Activated CD4-positive, CD25-positive, alpha-beta regulatory T cell treated with anti-CD3 and anti-CD28 coated beads, Interleukin-2, amount 50 U/mL, for 16 hours (primary cell): ENCODE data around the gene CCDC171.
"Not testable (repeated sequence)": the region's sequence is repeated elsewhere in the genome, so short reads cannot be mapped to it uniquely, and the experiment has no call there.

Experiments
- DNase-seq: peaks from one replicate; pipeline ENCODE4 v3.0.0-alpha.2; 2020; ENCODE audit warnings: low read depth, low spot score

CCDC171 gene

DNA sequence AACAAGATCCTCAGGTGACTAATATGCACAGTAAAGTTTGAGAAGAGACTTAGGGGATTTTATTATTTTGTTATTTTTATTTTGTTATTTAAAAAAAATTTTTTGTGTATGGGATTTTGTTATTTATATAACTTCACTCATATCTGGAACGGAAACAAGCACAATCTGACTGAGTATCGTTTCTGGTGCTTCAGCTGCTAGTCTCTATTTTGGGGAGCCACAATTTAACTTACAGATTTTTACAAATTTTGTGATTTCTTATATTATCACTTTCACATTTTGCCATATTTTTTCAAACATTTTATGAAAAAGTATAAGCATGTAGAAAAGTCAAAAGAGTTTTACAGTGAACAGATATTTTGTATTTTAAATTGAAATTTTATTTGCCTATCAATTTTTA, 208.7 kb downstream of the CCDC171 start:
- no peak for DNase-seq

DNA sequence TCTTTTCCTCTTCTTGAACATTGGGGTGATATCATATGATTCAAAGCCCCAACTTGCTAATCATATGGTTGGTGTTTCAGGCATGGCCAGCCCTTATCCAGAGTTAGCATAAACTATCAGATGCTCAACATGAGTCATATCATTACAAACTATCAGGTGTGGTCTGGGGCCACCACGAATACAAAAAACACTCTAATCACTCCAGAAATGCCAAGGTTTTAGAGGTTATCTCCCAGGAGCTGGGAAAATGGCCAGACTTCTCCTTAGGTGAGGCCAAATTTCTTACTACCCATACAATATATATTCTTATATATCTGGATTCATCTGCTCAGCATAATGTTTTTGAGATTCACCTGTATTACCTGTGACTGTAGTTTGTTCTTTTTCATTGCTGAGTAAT, 210.5 kb downstream of the CCDC171 start:
- no peak for DNase-seq

DNA sequence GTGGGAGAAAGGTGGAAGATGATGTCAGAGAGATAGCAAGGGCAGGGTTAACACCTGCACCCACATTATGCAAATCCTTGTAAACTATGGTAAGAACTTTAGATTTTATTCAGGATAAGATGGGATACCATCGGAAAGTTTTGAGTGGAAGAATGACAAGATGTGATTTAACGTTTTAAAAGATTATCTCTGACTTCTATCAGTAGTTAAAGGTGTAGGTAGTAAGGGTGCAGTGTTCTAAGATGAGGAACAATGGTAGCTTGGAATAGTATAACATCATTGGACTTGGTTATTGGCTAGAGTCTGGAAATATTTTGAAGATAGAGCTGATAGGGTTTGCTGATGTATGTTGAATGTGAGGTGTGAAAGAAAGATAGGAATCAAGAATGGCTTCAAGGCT, 211.3 kb downstream of the CCDC171 start:
- no peak for DNase-seq

DNA sequence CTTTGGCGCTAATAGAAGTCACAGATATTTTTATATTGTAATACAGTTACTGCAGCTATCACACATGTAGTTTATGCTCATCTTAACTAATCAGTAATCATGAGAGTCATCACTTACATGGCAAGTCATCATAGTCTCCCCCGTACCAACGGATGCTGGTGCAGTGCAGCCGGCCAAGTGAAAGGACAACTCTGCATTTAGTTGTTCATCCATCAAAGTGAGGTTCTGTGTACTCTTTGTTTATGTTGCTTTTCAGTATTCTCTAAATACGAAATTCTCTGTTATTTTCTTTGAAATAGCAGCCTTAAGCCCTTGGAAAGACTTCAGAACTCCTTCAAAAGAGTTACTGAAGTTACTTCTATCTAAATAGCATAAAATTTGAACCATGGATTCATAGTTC, 216.7 kb downstream of the CCDC171 start:
- DNase-seq, result no peak

DNA sequence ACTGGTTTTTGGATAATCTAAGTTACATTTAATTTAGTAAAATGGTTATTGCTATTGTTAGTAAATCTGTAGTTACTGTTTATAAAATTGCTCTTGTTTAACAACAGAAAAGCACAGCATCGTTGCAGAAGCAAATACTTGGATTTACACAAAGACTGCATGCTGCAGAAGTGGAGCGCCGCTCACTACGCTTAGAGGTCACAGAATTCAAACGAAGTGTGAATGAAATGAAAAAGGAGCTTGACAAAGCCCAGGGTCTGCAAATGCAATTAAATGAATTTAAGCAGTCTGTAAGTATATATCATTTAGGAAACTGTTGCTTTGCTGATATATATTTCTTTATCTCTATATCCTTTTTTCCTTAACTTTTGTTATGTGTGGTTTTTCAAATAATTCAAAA, 226.0 kb downstream of the CCDC171 start:
- no peak for DNase-seq

DNA sequence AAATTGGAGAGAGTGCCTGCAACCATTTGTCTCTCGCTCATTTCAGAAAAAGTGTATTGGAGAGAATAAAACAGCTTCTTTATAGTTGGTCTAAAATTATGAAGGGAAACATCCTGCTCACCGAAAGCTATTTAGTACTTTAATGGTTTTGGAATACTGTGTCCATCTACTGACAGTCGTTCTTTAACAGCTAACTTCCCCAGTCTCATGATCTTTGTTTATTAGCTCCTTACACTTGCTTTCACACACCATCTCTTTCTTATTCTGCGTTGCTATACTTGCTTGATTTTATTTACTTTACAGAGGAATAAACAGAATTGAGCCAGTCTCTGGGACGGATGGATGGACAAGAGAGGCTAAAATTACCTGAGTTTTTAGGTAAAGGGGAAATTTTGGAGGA, 229.3 kb downstream of the CCDC171 start:
- DNase-seq, result no peak

DNA sequence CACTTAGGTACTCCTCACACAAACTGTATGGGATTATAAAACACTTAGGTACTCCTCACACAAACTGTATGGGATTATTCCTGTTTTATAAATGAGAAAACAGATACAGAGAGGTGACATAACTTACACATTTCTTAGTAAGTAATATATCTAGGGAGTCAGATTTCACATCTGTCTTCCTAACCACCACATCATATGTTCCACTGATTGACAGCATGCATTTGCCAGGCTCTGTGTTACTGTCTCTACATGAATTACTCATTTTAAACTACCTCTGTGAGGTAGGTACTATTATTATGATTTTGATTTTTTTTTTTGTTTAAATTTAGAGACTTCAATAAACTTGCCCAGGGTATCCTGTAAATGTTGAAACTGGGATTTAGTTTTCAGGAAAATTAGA, 232.7 kb downstream of the CCDC171 start:
- DNase-seq, result no peak

DNA sequence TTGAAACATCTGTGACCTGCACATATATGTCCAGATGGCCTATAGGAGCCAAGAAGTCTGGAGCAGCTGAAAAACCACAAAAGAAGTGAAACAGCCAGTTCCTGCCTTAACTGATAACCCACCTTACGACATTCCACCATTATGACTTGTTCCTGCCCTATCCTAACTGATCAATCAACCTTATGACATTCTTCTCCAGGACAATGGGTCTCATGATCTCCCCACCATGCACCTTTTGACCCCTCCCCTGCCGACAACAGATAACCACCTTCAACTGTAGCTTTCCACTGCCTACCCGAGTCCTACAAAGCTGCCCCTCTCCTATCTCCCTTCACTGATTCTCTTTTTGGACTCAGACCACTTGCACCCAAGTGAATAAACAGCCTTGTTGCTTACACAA, 233.8 kb downstream of the CCDC171 start:
- no peak for DNase-seq

DNA sequence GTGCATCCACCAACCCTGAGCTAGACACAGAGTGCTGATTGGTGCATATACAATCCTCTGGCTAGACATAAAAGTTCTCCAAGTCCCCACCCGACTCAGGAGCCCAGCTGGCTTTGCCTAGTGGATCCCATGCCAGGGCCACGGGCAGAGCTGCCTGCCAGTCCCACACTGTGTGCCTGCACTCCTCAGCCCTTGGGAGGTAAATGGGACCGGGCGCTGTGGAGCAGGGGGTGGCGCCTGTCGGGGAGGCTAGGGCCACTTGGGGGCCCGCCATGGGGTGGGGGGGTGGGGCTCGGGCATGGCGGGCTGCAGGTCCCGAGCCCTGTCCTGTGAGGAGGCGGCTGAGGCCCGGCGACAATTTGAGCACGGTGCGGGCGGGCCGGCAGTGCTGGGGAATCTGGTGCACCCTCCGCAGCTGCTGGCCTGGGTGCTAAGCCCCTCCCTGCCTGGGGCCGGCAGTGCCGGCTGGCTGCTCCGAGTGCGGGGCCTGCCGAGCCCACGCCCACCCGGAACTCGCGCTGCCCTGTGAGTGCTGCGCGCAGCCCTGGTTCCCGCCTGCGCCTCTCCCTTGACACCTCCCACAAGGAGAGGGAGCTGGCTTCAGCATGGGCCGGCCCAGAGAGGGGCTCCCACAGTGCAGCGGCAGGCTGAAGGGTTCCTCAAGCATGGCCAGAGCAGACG, 257.5 kb downstream of the CCDC171 start:
- DNase-seq, result not testable (repeated sequence)

DNA sequence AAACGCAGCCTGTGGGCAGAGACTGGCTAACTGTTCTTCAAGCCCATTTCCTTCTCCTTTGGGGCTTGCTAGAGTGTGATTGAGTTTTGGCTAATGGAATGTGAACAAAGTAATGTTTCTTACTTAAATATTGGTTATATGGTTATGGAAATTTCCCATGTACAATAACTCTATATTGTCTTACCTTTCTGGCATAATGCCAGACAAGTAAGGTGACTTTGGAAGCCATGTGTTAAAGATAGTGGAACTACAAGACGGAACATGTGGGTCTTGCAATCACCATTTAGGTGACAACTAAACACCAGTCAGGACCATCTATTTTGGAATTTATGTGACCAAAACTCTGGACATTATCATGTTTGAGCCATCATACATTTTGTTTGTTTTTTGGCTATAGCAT, 260.2 kb downstream of the CCDC171 start:
- no peak for DNase-seq

DNA sequence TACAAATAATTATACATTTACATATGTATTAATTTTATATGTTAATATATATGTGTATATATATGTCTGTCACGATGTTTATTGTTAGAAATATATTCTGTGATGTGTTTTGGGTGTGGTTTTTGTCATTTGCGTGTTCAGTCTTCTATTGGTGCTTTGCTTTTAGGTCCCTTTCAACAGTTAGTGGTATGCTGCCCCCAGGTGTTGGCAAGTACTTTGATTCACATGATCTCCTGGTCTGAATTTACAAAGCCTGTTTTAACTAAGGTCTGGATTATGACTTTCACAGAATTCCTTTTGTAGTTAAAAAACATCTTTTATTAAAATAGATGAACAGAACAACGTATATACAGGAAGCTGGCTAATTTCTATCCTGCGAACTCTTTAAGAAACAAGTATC, 271.5 kb downstream of the CCDC171 start:
- no peak for DNase-seq

DNA sequence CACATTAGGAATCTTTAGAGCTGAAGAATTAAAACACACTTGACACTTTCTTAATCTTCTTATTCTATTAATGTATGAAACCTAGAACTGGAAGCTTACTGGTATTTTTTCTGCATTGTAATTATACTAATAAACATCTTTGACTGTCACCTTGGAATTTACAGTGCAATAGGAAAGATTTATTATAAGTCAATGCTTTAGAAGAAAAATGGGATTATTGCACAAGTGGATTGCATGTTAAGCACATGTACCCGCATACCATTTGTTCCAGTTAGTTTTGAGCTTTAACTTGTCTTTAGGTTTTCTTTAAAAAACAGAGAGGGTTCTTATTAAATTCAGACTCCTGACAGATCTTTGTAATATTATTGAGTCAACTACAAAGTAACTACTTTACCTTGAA, 278.5 kb downstream of the CCDC171 start:
- DNase-seq, result no peak

DNA sequence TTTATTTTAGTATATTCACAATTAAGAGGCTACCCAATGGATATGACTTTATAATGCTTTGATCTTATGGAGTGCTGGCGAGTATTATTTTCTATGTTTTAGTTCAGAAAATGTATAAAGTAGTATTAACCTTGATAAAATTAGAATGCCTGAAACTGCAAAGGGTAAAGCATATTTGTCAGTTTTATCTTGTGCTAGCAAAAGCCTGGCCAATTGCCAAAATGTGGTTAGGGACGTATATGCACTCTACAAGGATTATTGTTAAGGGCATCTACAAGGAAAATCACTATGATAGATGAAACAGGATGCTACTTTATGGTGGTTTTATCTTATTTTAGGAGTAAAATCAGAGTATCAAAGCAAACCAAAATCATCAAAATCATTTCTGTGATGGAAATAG, 281.7 kb downstream of the CCDC171 start:
- DNase-seq, result no peak

DNA sequence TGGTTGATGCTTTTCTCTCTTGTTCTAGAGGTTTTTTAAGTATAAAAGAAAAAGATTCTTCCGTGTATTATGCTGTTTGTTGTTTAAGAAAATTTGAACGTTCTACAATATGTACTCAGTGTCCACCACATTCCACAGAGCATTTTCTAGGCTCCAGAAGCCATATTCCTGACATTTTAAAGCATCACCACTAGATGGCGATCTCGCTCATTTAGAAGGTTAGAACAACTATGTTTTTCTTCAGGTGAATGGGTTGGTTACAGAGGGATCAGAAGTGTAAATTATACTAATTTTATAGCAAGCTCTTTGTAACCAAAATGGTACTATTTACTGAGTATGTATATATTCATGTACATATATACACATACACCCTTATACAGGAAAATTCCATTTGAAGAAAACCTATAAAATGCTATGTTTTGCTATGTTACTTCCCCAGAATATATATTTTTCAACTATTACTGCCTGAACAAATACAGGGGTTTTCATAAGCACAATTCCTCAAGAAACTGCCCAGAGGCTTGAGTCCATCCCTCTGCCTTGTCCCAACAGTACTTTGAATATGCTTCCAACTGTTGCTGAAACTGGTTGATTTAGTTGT, 284.3 kb downstream of the CCDC171 start:
- no peak for DNase-seq

DNA sequence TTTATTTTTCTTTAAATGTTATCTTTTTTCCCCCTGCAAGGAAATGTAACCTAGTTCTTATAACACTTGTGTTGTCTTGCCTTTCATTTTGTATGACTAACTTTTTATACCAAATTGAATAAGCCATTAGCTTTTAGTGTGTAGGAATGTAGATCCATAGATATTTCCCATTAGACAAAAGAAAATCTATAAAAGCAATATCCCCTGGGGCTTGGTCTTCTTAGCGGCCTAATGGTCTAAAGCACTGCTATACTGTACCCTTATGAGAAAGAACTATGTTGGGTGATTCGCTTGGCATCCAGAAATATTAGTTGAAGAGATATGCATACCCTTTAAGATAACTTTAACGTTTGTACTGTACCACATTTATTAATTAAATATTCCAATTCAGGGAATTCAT, 289.2 kb downstream of the CCDC171 start:
- DNase-seq, result no peak

DNA sequence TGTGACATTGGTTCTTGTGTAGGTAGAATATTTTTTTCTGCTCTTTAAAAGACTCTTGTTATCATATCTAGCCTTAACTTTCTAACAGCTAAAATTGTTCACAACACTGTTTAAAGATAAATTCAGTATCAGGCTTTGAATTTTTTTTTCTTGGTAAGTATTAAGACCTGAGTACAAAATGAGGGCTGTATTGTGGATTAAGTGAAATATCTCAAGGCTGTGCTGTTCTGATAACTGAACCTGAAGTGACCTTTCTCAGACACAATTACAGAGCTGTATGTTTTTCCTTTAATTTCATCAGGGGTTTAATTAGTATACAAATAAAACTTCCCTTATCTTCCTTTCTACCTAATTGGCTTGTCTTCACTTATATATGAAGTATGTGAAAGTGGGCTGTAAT, 290.5 kb downstream of the CCDC171 start:
- no peak for DNase-seq

DNA sequence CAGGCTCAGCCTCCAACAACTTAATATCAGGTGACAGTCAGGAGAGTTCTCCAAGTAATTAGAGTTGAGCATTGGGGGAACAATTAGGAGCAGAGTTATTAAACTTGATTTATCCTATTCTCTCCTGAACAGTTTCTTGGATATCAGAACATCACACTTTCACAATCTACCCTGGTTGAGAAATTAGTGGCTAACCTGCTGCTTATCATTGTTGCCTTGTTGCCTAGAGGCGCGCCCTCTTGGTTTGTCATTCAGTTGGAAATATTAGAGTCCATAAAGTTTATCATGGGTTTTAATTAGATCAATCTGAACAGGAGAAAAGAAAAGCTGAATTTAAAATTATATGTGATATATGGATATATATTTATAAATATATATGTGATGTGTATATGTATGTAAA, 291.1 kb downstream of the CCDC171 start:
- DNase-seq, result no peak

DNA sequence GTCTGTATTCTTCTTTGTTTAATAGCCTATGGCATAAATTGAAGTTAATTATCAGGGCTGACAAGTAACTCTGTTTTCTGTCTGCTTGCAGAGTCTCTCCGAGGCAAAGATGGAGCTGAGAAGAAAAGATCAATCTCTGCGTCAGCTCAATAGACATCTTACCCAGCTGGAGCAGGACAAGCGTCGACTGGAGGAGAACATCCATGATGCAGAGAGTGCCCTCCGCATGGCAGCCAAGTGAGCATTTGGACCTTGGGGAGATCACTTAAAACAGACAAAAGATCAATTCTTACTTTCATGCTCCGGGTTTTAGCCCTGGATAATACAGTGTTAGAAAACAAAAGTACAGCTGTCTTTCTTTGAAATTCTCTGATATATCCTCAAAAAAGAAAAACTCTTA, 293.8 kb downstream of the CCDC171 start:
- DNase-seq, result no peak

DNA sequence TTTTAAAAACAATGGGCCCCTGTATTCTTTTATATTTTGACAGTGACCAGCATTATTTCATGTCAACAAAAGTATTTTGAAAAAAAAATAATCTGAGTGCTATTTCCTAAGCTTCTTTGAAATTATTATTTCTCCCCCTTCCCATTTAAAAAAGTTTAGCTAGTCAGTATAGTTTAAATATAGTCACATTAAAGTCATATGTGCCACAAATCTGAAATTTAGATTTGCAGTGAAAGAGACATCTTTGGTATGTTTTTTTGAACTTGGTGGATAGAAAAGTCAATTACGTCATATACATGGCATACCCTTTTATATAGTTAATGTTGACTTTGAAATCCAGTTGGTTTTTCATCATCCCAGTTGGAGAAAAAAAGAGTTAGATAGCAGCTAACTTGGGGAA, 297.0 kb downstream of the CCDC171 start:
- DNase-seq, result no peak

DNA sequence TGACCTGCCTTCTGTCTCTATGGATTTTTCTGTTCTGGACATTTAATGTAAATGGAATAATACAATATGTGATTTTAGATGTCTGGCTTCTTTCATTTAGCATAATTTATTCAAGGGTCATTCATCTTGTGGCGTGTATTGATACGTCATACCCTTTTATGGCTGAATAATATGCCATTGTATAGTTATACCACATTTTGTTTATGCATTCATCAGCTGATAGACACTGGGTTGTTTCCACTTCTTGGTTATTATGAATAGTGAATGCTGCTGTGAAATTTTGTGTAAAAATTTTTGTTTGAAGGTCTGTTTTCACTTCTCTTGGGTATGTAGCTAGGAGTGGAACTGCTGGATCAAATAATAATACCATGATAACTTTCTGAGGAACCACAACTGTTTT, 298.9 kb downstream of the CCDC171 start:
- no peak for DNase-seq

DNA sequence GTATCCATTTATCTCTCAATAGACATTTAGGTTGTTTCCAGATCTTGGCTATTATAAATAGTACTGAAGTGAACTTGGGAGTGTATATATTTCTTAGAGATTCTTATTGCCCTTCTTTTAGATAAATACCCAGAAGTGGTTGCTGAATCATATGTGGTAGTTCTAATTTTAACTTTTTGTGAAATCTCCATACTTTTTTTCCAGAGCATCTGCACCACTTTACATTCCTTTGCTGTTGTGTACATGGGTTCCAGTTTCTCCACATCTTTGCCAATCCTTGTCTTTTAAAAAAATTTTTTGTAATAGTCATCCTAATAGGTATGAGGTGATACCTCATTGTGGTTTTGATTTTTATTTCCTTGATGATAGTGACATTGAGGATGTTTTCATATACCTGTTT, 303.7 kb downstream of the CCDC171 start:
- DNase-seq, result no peak

DNA sequence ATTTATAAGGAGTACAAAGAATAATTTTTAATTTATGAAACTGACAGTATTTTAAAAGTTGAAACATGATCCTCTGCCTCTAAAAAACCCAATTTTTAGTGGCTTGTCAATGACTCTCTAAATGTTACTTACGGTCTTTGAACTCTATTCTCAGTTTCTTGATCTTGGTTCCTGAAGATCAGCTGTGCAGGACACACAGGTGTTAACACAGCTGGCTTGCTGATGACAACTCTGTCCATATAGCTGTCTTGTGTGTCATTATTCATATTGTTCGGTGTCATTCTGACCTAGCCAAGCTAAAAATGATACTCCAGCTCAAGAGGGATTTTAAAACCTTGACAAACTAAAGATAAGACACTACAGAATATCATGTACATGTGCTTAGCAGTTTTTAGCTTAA, 314.5 kb downstream of the CCDC171 start:
- DNase-seq, result no peak

DNA sequence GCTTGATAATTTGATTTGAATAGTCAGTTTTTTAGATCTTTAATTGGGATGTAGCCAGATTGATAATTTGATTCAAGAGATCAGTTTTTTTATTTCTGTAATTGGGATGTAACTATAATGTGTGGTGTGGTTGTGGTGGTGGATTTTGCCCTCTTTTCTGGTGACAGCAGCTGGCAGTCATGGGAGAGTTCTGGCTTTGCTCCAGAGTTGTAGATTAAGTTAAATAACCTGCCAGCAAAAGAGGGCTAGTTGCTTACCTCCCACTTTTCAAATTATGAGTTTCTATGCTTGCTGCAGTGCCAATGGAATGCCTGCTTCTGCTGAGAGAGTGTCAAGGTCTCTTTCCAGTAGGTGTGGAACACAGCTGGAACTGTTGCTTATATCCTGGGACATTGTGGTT, 315.1 kb downstream of the CCDC171 start:
- no peak for DNase-seq
